Activated naive CD8-positive, alpha-beta T cell treated with anti-CD3 and anti-CD28 coated beads, Interleukin-2, amount 50 U/mL, for 16 hours (primary cell): ENCODE measurements around the gene KCNMA1.

ENCODE experiments used
- DNase-seq: peaks from one replicate; pipeline ENCODE4 v3.0.0-alpha.2; 2020; ENCODE audit warnings: low read depth, low spot score

The KCNMA1 gene

GRCh38 chr10:77087366-77087765, 550.2 kb downstream of the KCNMA1 start:
- DNase-seq: no peak

DNA sequence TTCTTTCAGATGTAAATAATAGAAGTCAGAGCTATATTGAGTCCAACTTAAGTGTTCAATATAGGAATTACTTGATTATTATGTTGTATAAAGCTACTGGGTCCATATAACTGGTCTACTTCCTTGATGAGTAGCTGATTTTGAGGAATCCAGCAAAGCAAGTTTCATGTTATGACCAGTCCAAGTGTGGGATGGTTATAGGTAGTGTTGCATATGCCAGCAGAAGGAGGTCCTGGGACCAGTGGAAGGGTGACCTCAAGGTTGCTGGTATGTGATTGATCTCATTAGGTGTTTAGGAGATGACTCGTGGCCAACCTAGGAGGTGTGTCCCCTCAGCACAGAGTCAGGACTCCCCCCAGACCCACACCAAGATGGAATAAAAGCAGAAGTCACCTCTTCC, 551.5 kb downstream of the KCNMA1 start:
- DNase-seq: no peak

GRCh38 chr10:77085344-77085743, 552.3 kb downstream of the KCNMA1 start:
- no peak for DNase-seq

DNA sequence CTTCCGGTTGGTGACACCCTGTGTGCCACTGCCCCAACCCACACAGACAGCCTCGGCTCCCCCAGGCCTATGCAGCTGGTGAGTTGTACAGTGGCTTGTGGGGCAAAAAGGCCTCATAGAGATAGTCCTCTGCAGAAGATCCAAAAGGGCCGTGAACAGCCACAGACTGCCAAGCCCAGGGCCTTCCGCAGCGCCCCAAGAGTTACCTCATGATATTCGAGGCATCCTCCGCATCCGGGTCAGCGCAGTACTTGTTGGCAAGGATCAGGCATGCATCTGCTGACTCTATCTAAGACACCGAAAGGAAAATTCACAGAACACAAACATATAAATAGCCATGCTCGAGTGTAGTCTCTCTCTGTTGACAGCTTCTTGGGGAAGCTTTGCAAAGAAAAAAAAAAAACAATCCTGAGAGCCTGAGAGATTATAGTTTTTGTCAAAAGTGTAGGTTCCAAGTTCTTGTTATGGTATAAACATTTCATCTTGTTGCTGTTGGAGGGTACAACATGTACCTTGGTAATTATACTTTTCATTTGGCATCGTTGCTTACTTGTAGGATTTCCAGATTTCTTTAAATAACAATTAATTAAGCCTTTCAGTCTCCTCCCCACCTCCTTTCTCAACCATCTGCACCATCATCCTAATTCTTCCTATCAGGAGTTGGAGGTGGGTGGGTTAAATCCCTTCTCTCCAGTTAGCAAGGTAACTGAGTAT, 553.0 kb downstream of the KCNMA1 start:
- no peak for DNase-seq

GRCh38 chr10:77082601-77083252, 554.9 kb downstream of the KCNMA1 start:
- no peak for DNase-seq

DNA sequence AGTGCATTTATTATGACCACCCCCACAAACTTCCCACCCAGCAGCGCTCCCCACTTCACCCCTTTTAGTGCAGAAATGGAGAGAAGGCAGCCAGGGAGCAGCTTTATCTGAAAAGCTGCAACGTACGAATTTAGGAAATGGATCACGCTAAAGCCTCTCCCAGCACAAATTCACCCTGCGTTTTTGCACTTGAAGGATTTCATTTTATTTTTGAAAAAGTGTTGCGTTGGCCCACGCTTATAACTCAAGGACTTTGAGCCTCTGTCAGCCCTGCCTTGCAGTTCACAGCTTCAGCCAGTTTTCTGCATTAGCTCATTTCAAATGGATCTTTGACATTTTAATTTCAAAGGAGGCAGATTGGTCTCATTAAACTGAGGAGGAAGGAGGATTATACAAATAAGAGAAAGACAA, 556.1 kb downstream of the KCNMA1 start:
- no peak for DNase-seq

GRCh38 chr10:77080361-77081027, 557.1 kb downstream of the KCNMA1 start:
- no peak for DNase-seq

DNA sequence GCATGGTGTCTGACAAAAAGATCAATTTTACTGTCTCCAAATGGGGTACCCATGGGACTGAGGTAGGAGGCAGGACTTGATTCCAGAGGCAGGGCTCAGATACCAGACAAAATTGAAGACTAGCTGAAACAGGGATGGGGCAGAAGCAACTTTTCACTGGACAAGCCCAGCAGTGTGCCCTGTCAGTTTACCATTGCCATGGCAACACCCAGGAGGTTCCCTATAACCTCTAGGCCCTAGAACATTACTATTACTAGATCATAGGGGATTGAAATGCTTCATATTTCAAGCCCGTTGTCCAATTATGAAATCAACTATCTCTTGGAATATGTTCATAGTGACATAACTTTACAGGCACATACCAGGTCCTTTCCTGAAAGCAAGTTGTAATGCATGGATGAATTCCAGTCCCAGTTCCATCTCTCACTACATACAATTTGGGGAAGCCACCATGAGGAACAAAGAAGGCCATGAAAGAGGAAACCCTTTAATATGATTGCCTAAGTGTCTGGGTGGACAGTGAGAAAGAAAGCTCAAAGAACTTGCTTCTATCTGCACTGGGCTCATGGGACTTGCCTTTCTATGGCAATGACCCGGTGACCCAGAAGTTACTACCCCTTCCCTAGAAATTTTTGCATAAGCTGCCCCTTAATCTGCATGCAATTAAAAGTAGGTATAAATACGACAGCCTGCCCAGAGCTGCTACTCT, 557.9 kb downstream of the KCNMA1 start:
- DNase-seq: no peak

DNA sequence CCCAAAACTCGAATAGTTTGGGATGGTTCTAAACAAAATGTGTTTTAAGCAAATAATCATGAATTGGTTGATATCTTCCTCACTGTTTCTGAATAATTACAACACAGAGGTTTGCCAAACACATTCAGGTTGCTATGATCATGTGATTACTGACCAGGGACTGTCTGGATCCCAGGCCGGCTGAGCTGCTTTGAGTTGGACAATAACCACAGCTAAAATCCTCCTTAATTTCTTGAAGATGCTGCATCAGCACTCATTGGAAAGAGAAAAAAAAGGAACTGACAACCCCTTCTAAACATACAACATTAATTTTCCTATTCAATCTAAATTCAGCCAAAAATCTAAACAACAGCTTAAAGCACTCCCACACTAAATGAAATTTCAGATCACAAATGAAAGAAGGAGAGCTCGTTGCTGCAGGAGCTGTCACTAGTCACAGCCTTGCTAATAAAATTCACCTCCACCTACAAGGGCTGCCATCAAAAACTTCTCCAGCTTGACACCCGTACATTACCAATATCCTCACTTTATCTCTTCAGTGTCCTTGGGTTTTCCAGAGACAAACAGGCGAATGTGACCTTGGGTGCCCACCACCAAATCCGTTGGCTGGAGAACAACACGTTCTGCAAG, 560.2 kb downstream of the KCNMA1 start:
- DNase-seq: no peak

DNA sequence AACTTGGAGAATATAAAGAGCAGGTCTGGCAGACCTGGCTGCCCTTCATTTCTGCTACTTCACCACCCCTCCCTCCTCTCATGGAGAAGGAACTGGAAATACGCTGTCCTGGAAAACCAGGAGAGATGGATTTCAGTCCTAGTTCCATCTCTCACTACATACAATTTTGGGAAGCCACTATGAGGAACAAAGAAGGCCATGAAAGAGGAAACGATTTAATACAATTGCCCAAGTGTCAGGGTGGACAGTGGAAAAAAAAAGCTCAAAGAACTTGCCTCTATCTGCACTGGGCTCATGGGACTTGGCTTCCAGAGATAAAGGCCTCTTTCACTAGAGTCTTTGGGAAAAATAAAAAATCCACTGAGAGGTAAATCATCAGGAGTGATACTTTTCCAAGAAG, 561.7 kb downstream of the KCNMA1 start:
- no peak for DNase-seq

DNA sequence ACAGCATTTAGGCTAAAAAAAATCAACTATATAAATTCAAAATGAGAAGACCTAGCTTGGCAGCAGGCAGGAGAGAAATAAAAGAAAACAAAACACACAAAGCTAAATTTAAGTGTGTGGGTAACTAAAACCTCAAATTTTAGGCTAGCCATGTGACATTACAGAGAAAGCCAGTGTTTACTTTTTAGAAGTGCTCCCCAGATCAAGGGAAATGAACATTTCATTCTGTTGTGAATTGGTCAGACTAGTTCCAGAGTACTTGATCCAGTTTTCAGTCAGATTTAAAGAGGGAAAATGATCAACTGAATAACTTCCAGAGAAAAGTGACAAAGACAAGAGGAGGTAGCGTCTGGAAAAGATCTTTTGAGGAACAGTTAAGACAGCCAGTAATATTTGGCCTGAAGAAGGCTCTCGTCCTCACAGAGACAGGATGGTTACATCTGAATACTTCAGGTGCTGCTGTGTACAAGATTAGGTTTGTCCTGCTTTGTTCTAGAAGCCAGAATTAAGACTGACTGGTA, 563.4 kb downstream of the KCNMA1 start:
- no peak for DNase-seq

- DNase-seq: no peak
These were observed 564.0 kb downstream of the KCNMA1 start for GRCh38 chr10:77073663-77073960.

- no peak for DNase-seq
These were observed 564.6 kb downstream of the KCNMA1 start for GRCh38 chr10:77072836-77073662.

- no peak for DNase-seq
These were observed 565.2 kb downstream of the KCNMA1 start for GRCh38 chr10:77072361-77072835.

DNA sequence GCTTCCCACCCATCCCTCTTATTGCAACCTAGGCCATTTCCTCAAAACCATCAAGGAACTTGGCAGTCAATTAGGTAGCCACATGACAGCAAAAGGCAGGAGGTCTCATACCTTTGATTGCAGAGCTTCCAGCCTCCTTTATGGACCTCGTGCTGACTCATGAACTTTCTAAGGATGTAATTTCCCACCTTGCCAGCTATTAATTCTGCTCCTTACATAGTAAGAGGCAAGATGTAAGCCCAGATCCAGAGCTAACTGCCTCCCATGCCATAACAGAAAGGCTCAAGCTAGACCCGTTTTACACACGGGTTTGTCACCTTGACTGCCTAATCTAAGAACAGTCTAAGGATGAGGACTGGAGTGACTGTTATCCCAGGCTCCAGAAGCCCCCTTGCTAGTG, 565.7 kb downstream of the KCNMA1 start:
- DNase-seq: no peak

GRCh38 chr10:77071001-77071511, 566.6 kb downstream of the KCNMA1 start:
- DNase-seq: no peak

DNA sequence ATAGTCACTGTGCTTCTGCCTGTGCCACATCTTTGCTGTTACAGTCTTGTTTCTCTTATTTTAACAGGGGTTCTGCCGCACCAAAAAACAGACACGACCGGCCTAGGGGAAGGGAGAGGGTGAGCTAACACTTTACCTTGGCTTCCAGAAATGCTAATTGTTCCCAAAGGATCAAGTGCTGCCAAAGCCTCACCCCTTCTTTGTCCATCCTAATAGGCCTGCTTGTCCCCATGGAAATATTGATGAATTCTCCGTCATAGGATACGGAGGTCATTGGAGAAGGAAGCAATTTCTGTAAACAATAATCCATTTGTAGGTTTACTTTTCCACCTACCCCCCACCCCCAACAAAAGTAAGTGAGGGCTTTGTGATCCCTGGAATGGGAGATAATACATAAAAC, 567.3 kb downstream of the KCNMA1 start:
- DNase-seq: no peak

DNA sequence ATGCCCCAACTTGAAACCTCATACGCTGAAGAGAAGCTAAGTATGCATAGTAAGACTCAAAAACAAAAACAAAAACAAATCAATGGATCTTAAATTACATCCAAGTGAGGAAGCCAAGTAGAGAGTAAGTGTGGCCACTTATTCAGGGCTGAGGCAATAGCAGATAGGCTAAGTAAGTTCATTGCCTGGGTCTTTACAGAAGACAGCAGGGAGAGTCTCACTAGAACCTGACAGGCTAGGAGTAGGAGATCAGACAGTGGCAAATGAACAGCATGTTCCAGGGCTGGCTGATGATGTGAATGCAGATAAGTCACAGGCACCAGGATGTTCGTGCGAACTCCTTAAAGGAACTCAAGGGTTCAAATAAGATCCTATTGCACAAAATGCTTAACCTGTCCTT, 568.6 kb downstream of the KCNMA1 start:
- DNase-seq: no peak

- no peak for DNase-seq
These were observed 569.3 kb downstream of the KCNMA1 start for GRCh38 chr10:77068272-77068671.

DNA sequence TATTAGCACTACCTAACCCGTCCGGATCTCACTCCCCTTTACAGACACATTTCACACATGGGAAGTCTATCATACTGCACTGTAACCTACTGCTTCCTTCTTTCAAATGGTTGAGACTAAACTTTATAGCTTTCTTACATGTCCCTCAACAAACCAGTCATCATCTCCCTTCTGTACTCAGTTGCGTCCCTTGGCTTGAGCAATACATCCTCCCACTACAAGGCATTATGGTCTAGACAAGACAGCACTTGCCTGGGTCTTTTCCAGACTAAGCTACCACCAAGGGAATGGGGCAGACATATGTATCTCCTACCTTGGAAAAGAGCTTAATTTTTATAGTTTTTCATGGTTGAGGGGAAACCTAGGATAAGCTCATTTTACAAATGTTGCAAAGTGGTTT, 575.2 kb downstream of the KCNMA1 start:
- no peak for DNase-seq

DNA sequence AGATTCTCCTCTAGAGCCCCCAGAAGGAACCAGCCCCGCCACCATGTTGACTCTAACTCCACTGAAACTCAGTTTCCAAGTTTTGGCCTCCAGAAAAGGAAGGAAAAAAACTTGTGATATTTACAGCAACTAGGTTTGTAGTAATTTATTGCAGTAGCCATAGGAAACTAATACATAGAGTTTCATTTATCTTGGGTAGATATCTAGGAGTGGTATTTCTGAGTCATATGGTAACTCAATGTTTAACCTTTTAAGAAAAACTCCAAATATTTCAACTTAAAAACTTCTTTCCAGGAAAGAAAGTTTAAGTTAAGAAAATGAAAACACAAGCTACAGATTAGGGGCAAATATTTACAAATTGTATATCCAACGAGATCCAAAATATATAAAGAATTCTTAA, 576.7 kb downstream of the KCNMA1 start:
- DNase-seq: no peak
